Measurements from ENCODE around the gene GARS1. TPM values are rescaled to one million over a fixed set of nuclear protein-coding genes. Genes with fewer than 3 reads are reported as not detected.
A peak's percentile ranks its signal among the peaks of the same experiment; 100 is the strongest.

Gene GARS1, protein sequence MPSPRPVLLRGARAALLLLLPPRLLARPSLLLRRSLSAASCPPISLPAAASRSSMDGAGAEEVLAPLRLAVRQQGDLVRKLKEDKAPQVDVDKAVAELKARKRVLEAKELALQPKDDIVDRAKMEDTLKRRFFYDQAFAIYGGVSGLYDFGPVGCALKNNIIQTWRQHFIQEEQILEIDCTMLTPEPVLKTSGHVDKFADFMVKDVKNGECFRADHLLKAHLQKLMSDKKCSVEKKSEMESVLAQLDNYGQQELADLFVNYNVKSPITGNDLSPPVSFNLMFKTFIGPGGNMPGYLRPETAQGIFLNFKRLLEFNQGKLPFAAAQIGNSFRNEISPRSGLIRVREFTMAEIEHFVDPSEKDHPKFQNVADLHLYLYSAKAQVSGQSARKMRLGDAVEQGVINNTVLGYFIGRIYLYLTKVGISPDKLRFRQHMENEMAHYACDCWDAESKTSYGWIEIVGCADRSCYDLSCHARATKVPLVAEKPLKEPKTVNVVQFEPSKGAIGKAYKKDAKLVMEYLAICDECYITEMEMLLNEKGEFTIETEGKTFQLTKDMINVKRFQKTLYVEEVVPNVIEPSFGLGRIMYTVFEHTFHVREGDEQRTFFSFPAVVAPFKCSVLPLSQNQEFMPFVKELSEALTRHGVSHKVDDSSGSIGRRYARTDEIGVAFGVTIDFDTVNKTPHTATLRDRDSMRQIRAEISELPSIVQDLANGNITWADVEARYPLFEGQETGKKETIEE
- polyA plus RNA-seq (2013, experiment 1 of 2) = 202 TPM
- 192 TPM for polyA plus RNA-seq (2013, experiment 2 of 2)

DNA sequence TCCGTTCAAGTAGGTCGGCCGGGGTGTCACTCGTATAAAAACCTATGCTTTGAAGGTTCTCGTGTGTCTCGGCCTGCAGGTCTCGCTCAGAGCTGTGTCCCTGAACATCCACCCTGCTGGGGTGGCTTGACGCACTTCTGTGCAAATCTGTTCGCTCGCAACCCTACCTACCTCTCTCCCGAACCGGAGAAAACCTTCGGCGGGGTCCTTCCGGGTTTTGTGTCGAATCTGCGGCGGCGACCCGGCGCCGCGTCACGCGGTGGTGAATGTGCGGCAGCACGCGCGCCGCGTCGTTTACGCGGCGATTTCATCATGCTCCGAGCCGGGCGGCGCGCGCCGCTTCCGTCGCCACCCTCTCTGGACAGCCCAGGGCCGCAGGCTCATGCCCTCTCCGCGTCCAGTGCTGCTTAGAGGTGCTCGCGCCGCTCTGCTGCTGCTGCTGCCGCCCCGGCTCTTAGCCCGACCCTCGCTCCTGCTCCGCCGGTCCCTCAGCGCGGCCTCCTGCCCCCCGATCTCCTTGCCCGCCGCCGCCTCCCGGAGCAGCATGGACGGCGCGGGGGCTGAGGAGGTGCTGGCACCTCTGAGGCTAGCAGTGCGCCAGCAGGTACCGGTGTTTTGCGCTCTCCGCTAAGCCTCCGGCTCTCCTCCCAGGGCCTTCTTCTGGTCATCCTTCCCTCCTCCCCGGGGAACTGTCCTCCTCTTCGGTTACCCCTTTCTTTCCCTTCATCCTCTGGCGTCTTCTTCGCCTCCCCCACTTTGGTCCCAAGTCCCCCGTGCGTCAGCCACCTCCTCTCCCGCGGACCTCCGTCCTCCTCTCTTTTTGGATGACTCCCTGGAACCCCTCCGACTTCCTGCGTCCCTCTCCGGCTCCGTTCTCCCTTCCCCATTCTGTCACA is at the start of gene GARS1:
Gene GARS1 (plus strand): TSS at position 339 of the 896 bp plus-strand sequence. CDS start 44 bp downstream, at position 383.
- no peaks in the 10 kb centered on the region for H3K9me3 ChIP-seq (ENCODE audit: control insufficient read depth, low read length)
- peaks cover 5% of the 10 kb centered on the region for H3K4me1 ChIP-seq (ENCODE audit: control insufficient read depth, insufficient read depth, low read length, poor library complexity, severe bottlenecking)
- peak within 1 kb of the TSS; percentile 97 for H3K27ac ChIP-seq (ENCODE audit: low read depth, low read length, severe bottlenecking)
- H3K36me3 ChIP-seq (ENCODE audit: control insufficient read depth, insufficient read depth, low read length) = peaks cover 23% of the 10 kb centered on the region
- WGBS, 2 experiments (ENCODE audit: insufficient coverage in 2 of 2) = 0% methylated on average over 57 to 72 of the region's 84 CpGs
- peak within 1 kb of the TSS; percentile 99 for H3K4me3 ChIP-seq (ENCODE audit: extremely low read depth, insufficient read depth, low read length, poor library complexity, severe bottlenecking)

DNA sequence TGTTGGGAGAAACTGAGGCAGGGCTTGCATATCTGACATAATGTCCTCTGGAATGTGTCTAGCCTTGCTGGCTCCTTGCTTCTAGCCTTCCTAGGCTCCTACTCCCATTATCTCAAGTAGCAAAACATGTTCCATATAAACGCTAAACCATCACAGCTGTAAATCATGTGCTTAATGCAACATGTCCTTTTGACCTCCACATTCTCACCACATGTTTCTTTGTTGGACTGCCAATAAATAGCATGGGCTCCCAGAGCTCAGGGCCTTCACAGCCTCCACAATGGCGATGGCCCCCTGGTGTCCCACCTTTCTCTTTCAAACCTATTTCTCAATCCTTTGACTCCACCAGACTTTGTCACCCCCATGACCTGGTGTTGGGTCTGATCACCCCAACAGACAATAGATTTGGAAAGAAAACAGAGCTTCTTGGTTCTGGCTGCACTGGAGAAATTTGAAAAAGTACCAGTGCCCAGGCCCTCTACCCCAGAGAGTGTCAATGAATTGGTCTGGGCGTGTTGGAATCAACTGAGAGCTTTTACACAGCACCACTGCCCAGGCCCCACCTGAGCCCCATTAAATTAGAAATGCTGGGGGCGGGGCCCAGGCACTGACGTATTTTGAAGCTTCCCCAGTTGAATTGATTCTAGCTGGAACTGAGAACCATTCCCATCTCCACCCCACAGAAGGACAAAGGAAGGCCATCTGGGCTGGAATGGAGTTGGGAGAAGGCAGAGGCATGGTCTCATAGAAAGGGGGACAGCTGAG is 48.7 kb upstream of the GARS1 start:
- Histone ChIP-seq H3K27ac (ENCODE audit: low read depth, low read length, severe bottlenecking) (no peak overlapping the region), H3K4me1 (ENCODE audit: control insufficient read depth, insufficient read depth, low read length, poor library complexity, severe bottlenecking) (no peaks in the 10 kb centered on the region), H3K36me3 (ENCODE audit: control insufficient read depth, insufficient read depth, low read length) (no peaks in the 10 kb centered on the region), H3K9me3 (ENCODE audit: control insufficient read depth, low read length) (no peaks in the 10 kb centered on the region), H3K4me3 (ENCODE audit: extremely low read depth, insufficient read depth, low read length, poor library complexity, severe bottlenecking) (no peak overlapping the region)
- 93 to 94% methylated on average over 2 to 3 of the region's 5 CpGs for WGBS, 2 experiments (ENCODE audit: insufficient coverage in 2 of 2)

DNA sequence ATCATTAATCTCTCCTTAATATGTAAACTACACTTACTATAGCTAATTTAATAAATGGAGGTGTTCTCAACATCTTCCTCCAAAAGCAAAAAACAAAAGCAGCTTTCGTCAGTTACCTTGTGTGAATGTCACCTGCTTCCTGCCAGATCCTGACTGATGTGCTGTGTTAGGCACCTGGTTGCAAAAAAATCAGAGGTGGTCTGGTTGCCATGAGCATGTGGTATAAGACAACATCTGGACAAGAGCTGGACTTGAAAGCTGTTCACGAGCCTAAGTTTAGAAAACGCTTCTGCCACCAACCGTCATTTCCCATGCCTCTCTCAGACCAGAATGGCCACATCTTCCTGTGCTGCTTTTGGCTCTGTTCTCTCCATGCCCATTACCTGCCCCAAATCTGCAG is 48.1 kb upstream of the GARS1 start:
- Histone ChIP-seq H3K36me3 (ENCODE audit: control insufficient read depth, insufficient read depth, low read length) (no peaks in the 10 kb centered on the region), H3K9me3 (ENCODE audit: control insufficient read depth, low read length) (no peaks in the 10 kb centered on the region), H3K4me1 (ENCODE audit: control insufficient read depth, insufficient read depth, low read length, poor library complexity, severe bottlenecking) (no peaks in the 10 kb centered on the region), H3K27ac (ENCODE audit: low read depth, low read length, severe bottlenecking) (no peak overlapping the region), H3K4me3 (ENCODE audit: extremely low read depth, insufficient read depth, low read length, poor library complexity, severe bottlenecking) (no peak overlapping the region)
- 90 to 93% methylated on average over 3 to 4 of the region's 4 CpGs for WGBS, 2 experiments (ENCODE audit: insufficient coverage in 2 of 2)

DNA sequence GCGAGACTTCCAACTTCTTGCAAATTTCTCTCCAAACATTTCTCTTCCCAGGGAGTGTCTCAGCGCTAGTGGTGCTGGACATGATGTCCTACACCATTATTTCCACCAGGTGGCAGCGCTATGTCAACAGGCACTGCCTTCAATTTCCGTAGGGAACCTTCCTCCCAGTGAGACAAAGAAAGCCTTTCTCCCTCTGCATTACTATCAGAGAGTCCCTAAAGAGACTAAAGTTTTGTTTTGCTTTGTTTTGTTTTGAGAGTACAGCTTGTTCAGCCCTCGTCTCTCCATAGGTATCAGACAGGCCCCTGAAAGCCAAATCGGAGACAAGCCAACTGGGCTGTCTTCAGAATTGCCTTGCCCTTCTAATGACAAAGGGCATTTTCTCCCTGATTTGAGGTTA is 45.8 kb upstream of the GARS1 start:
- Histone ChIP-seq H3K9me3 (ENCODE audit: control insufficient read depth, low read length) (no peaks in the 10 kb centered on the region), H3K36me3 (ENCODE audit: control insufficient read depth, insufficient read depth, low read length) (no peaks in the 10 kb centered on the region), H3K4me3 (ENCODE audit: extremely low read depth, insufficient read depth, low read length, poor library complexity, severe bottlenecking) (no peak overlapping the region), H3K4me1 (ENCODE audit: control insufficient read depth, insufficient read depth, low read length, poor library complexity, severe bottlenecking) (no peaks in the 10 kb centered on the region), H3K27ac (ENCODE audit: low read depth, low read length, severe bottlenecking) (peak overlapping the region; percentile 70)
- 0 to 8% methylated on average over 3 of the region's 6 CpGs for WGBS, 2 experiments (ENCODE audit: insufficient coverage in 2 of 2)

DNA sequence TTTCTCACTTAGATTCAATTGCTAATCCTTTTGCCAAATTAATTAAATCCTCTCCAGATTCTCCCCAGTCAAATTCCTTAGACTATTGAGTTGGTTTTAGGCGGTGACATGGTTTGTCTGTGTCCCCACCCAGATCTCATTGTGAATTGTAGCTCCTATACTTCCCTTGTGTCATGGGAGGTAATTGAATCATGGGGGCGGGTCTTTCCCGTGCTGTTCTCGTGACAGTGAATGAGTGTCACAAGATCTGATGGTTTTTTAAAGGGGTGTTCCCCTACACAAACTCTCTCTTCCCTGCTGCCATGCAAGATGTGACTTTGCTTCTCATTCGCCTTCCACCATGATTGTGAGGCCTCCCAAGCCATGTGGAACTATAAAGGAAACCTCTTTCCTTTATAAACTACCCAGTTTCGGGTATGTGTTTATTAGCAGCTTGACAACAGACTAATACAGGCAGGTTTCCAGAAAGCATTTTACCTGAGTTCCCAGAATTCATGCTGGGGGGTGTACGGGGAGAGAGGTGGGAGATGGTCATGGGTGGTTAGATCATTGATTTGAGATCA is 44.7 kb upstream of the GARS1 start:
- Histone ChIP-seq H3K4me1 (ENCODE audit: control insufficient read depth, insufficient read depth, low read length, poor library complexity, severe bottlenecking) (no peaks in the 10 kb centered on the region), H3K27ac (ENCODE audit: low read depth, low read length, severe bottlenecking) (no peak overlapping the region), H3K36me3 (ENCODE audit: control insufficient read depth, insufficient read depth, low read length) (no peaks in the 10 kb centered on the region), H3K9me3 (ENCODE audit: control insufficient read depth, low read length) (no peaks in the 10 kb centered on the region), H3K4me3 (ENCODE audit: extremely low read depth, insufficient read depth, low read length, poor library complexity, severe bottlenecking) (no peak overlapping the region)
- 100% methylated on average over 1 to 2 of the region's 7 CpGs for WGBS, 2 experiments (ENCODE audit: insufficient coverage in 2 of 2)

DNA sequence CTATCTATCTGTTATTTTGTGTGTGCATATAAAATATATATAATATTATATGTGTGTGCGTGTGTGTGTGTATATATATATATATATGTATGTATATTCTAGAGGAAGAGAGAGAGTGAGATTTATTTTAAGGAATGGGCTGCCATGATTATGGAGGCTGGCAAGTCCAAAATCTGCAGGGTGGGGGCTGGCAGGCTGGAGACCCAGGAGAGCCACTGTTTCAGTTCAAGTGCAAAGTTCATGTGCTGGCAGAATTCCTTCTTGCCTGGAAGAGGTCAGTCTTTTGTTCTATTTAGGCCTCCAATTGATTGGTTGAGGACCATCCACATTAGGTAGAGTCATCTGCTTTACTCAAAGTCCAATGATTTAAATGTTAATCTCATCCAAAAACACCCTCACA is 42.3 kb upstream of the GARS1 start:
- no peaks in the 10 kb centered on the region for H3K36me3 ChIP-seq (ENCODE audit: control insufficient read depth, insufficient read depth, low read length)
- WGBS, 2 experiments (ENCODE audit: insufficient coverage in 2 of 2) = no CpG with 5 or more reads among the region's 1 CpG
- H3K4me1 ChIP-seq (ENCODE audit: control insufficient read depth, insufficient read depth, low read length, poor library complexity, severe bottlenecking) = no peaks in the 10 kb centered on the region

DNA sequence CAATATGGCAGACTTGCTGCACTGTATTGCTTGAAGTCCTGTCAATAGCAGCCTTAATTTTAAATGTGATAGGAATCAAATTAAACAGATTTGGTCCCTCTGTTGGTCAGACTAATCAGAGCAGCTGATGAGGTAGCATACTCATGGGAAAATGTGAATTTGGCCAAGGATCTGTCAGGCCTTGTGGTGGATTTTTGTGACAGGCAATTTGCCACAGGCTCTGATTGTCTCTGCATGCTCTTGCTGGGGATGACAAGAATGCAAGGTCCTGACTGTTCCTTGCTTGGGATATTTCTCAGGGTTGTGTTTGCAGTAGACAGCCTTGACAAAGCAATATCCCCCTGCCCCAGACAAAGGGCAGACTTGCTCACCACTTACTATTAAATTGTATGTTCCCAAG is 41.5 kb upstream of the GARS1 start:
- Histone ChIP-seq H3K9me3 (ENCODE audit: control insufficient read depth, low read length) (no peaks in the 10 kb centered on the region), H3K4me1 (ENCODE audit: control insufficient read depth, insufficient read depth, low read length, poor library complexity, severe bottlenecking) (no peaks in the 10 kb centered on the region), H3K27ac (ENCODE audit: low read depth, low read length, severe bottlenecking) (no peak overlapping the region), H3K36me3 (ENCODE audit: control insufficient read depth, insufficient read depth, low read length) (no peaks in the 10 kb centered on the region), H3K4me3 (ENCODE audit: extremely low read depth, insufficient read depth, low read length, poor library complexity, severe bottlenecking) (no peak overlapping the region)

More for the DNA sequence above, 42.3 kb upstream of the GARS1 start:
- Histone ChIP-seq H3K9me3 (ENCODE audit: control insufficient read depth, low read length) (no peaks in the 10 kb centered on the region), H3K4me3 (ENCODE audit: extremely low read depth, insufficient read depth, low read length, poor library complexity, severe bottlenecking) (no peak overlapping the region), H3K27ac (ENCODE audit: low read depth, low read length, severe bottlenecking) (no peak overlapping the region)

DNA sequence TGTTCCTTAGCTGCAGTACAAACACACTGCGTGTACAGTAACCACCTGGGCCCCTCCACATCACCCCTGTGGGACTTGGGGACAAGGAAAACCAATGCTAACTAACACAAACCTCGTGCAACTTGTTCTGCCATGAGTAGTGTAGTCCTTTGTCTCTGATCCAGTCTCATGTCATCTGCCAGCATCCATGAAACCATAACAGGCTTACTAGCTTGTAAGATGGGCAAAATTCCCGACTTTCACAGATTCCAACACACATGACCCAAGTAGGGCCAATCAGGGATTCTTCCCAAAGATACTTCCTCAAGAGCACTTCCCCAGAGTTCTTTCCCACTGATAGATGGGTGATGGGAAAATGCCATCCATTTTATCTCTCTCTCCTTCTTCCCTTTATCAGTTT is 41.1 kb upstream of the GARS1 start:
- Histone ChIP-seq H3K9me3 (ENCODE audit: control insufficient read depth, low read length) (no peaks in the 10 kb centered on the region), H3K27ac (ENCODE audit: low read depth, low read length, severe bottlenecking) (no peak overlapping the region), H3K36me3 (ENCODE audit: control insufficient read depth, insufficient read depth, low read length) (no peaks in the 10 kb centered on the region), H3K4me1 (ENCODE audit: control insufficient read depth, insufficient read depth, low read length, poor library complexity, severe bottlenecking) (no peaks in the 10 kb centered on the region), H3K4me3 (ENCODE audit: extremely low read depth, insufficient read depth, low read length, poor library complexity, severe bottlenecking) (no peak overlapping the region)
- 93 to 95% methylated on average over 2 to 3 of the region's 3 CpGs for WGBS, 2 experiments (ENCODE audit: insufficient coverage in 2 of 2)

DNA sequence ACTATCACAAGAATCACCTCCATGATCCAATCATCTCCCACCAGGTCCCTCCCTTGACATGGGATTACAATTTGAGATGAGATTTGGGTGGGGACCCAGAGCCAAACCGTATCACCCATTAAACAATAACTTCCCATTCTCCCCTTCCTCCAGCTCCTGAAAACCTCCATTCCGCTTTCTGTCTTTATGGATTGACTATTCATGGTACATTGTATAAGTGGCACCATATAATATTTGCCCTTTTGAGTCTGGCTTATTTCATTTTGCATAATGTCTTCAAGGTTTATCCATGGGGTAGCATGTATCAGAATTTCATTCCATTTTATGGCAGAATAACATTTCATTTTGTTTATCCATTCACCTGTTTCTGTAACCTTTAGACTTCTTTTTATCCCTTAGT is 39.2 kb upstream of the GARS1 start:
- Histone ChIP-seq H3K9me3 (ENCODE audit: control insufficient read depth, low read length) (no peaks in the 10 kb centered on the region), H3K36me3 (ENCODE audit: control insufficient read depth, insufficient read depth, low read length) (no peaks in the 10 kb centered on the region), H3K27ac (ENCODE audit: low read depth, low read length, severe bottlenecking) (no peak overlapping the region), H3K4me3 (ENCODE audit: extremely low read depth, insufficient read depth, low read length, poor library complexity, severe bottlenecking) (no peak overlapping the region), H3K4me1 (ENCODE audit: control insufficient read depth, insufficient read depth, low read length, poor library complexity, severe bottlenecking) (no peaks in the 10 kb centered on the region)
- no CpG with 5 or more reads among the region's 2 CpGs for WGBS, 2 experiments (ENCODE audit: insufficient coverage in 2 of 2)

DNA sequence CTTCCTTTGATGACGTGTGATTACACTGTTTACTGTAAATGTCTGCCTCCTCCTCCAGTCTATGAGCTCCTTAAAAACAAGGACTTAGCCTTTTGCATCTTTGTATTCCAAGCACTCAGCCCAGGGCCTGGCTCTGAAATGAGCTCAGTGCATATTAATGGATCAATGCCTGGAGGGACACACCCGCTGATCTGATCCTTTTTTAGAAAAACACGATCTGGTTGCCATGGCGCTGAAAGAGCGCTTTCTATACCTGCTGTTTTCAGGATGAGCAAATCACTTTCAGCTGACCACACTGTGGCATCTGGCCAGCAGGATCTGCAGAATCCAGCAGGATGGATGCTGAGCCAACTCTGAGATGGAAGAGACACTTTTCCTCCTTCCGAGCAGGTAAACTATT is 37.8 kb upstream of the GARS1 start:
- Histone ChIP-seq H3K27ac (ENCODE audit: low read depth, low read length, severe bottlenecking) (no peak overlapping the region), H3K36me3 (ENCODE audit: control insufficient read depth, insufficient read depth, low read length) (no peaks in the 10 kb centered on the region), H3K4me3 (ENCODE audit: extremely low read depth, insufficient read depth, low read length, poor library complexity, severe bottlenecking) (no peak overlapping the region), H3K4me1 (ENCODE audit: control insufficient read depth, insufficient read depth, low read length, poor library complexity, severe bottlenecking) (no peaks in the 10 kb centered on the region), H3K9me3 (ENCODE audit: control insufficient read depth, low read length) (no peaks in the 10 kb centered on the region)
- WGBS, 2 experiments (ENCODE audit: insufficient coverage in 2 of 2) = 70 to 75% methylated on average over 6 of the region's 6 CpGs

Measured in mesodermal cell (in vitro differentiated cells).